Calu3 (cell line): ENCODE measurements around the gene SNU13. TPM values are rescaled to one million over a fixed set of nuclear protein-coding genes. Genes with fewer than 3 reads are reported as not detected.

Experiments
- BruUV-seq: library from RNA; stranded (reverse); fragments of 400-500 nt; replicated peaks from 2 replicates; lab custom pipeline; 2021; lab: Mats Ljungman, UMichigan
- CTCF ChIA-PET: fragments of 300-600 bp; sonication (Branson Sonifier 250); formaldehyde crosslinking; loops from one replicate; lab custom pipeline; 2022; ENCODE audit warnings: antibody characterized with exemption; lab: Charles Lee
- DNase-seq: peaks from one replicate; pipeline ENCODE4 v3.0.0; 2022
- H3K27ac Mint-ChIP-seq: one replicate; pipeline ENCODE4 v1.8.0; 2022; ENCODE audit warnings: mixed read lengths; ENCODE audit not compliant: unreplicated experiment
- H3K27me3 Mint-ChIP-seq: one replicate; pipeline ENCODE4 v1.8.0; 2022; ENCODE audit warnings: mixed read lengths; ENCODE audit not compliant: unreplicated experiment
- H3K36me3 Mint-ChIP-seq: one replicate; pipeline ENCODE4 v1.8.0; 2022; ENCODE audit warnings: mild to moderate bottlenecking, moderate library complexity, mixed read lengths; ENCODE audit not compliant: insufficient read depth, unreplicated experiment
- H3K4me1 Mint-ChIP-seq: one replicate; pipeline ENCODE4 v1.8.0; 2022; ENCODE audit warnings: mild to moderate bottlenecking, low read depth, mixed read lengths; ENCODE audit not compliant: unreplicated experiment
- H3K4me3 Mint-ChIP-seq: one replicate; pipeline ENCODE4 v1.8.0; 2022; ENCODE audit warnings: mild to moderate bottlenecking, low read depth, moderate library complexity, mixed read lengths; ENCODE audit not compliant: unreplicated experiment
- H3K9me3 Mint-ChIP-seq: one replicate; pipeline ENCODE4 v1.8.0; 2022; ENCODE audit warnings: low read depth, mixed read lengths; ENCODE audit not compliant: unreplicated experiment
- CTCF ChIP-seq: fragments of 200-600 bp; IDR thresholded peaks from one replicate; pipeline ENCODE4 v1.8.0; 2022; ENCODE audit warnings: antibody characterized with exemption; ENCODE audit not compliant: unreplicated experiment
- intact Hi-C: fragments of 100-400 bp; cut with micrococcal nuclease; formaldehyde crosslinking; loops from one replicate; pipeline ENCODE4 v1.10.0; 2022; ENCODE audit not compliant: unreplicated experiment
- total RNA-seq: library from RNA; stranded (reverse); gene quantifications from 2 replicates; pipeline ENCODE4 v1.2.3, GENCODE V29; 2022

SNU13 gene
- total RNA-seq, 1 experiment from 2014 or later: 213 TPM

DNA sequence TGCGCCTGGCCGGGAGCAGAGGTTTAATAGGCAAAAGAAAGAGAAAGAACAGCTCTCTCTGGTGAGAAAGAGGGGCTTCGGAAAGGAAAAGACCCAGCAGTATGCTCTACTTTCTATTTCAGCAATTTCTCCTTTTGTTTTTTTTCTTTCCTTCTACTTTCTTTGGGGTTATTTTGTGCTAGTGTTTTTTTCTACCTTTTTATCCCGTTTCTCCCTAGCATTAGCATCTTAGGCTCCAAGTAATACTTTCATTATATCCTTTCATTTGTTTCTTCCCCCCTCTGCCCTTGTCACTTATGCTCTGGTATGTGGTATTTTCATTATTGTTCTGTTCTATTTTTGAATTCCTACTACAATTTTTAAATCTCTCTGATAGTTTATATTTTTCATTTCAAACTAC lies 4.5 kb downstream of the SNU13 start:
- TF ChIP-seq CTCF: no peak
- Mint-ChIP-seq H3K27ac (peak overlapping the region; percentile 11), H3K9me3 (no peaks in the 10 kb centered on the region), H3K36me3 (peaks cover 61% of the 10 kb centered on the region), H3K4me3 (no peak overlapping the region), H3K4me1 (peaks cover 7% of the 10 kb centered on the region), H3K27me3 (no peaks in the 10 kb centered on the region)
- DNase-seq: no peak
- CTCF ChIA-PET: no interaction called here
- intact Hi-C loops: no loop called here
- no TSS peak for BruUV-seq

- Mint-ChIP-seq H3K9me3 (no peaks in the 10 kb centered on the region), H3K27me3 (no peaks in the 10 kb centered on the region), H3K27ac (no peak overlapping the region), H3K4me3 (no peak overlapping the region), H3K4me1 (peaks cover 7% of the 10 kb centered on the region), H3K36me3 (peaks cover 61% of the 10 kb centered on the region)
- DNase-seq: no peak
- CTCF ChIA-PET: interaction anchor here (0.7 kb wide), 1 partner anchor 115 kb away, joined by 3 read pairs; no protein-coding TSS in a partner anchor
- no TSS peak for BruUV-seq
- intact Hi-C loops: no loop called here
- no peak for TF ChIP-seq CTCF
These were observed 5.1 kb downstream of the SNU13 start for GRCh38 chr22:41683616-41684015.

DNA sequence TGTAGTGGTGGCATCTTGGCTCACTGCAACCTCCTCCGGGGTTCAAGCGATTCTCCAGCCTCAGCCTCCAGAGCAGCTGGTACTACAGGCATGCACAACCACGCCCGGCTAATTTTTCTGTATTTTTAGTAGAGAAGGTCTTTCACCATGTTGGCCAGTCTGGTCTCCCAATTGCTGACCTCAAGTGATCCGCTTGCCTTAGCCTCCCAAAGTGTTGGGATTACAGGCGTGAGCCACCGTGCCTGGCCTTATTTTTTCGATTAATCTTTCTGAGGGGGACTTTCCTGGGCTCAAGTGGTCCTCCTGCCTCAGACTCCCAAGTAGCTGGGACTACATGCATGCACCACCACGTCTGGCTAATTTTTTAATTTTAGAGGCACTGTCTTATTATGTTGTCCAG lies 5.6 kb downstream of the SNU13 start:
- BruUV-seq: no TSS peak
- intact Hi-C loops: no loop called here
- no peaks in the 10 kb centered on the region for H3K9me3 Mint-ChIP-seq
- TF ChIP-seq CTCF: no peak
- peak overlapping the region; percentile 99 for H3K27ac Mint-ChIP-seq
- H3K27me3 Mint-ChIP-seq: no peaks in the 10 kb centered on the region
- peaks cover 7% of the 10 kb centered on the region for H3K4me1 Mint-ChIP-seq
- H3K4me3 Mint-ChIP-seq: peak overlapping the region; percentile 94
- CTCF ChIA-PET: interaction anchor here (0.7 kb wide), 1 partner anchor 115 kb away, joined by 3 read pairs; no protein-coding TSS in a partner anchor
- H3K36me3 Mint-ChIP-seq: peaks cover 61% of the 10 kb centered on the region
- no peak for DNase-seq

DNA sequence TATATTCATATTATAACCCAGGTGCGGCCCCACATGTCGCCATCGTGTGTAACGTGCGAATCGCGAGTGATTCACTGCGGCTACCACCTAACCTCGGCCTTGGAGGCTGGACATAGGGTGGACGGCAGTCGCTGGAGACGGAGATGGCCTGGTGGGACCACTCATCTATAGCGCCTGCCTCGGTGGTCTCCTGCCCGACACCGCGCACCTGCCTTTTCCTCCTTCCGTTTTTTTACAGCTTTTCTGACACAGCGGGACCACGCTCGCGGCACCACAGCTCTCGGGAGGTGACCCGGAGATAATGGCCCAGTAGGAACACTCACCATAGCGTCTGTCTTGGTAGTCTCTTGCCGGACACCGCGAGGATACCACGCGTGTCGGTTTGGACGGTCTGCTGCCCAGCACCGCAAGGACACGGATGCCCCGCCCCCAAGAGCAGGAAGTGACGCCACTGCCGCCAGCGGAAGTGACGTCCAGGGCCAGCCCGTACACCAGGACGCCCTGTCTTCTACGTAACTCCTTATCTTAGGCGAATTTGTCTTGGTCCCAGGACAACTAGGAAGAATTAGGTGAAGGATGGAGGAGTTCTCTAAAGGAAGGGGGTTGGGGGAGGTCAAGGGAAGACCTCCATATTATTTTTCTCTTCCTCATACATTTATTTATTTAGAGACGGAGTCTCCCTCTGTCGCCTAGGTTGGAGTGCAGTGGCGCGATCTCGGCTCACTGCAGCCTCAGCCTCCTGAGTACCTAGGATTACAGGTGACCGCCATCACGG lies 6.4 kb downstream of the SNU13 start:
- CTCF ChIA-PET: no interaction called here
- H3K27me3 Mint-ChIP-seq: no peaks in the 10 kb centered on the region
- H3K4me1 Mint-ChIP-seq: peaks cover 7% of the 10 kb centered on the region
- H3K27ac Mint-ChIP-seq: peak overlapping the region; percentile 99
- peaks cover 59% of the 10 kb centered on the region for H3K36me3 Mint-ChIP-seq
- intact Hi-C loops: no loop called here
- H3K4me3 Mint-ChIP-seq: peak overlapping the region; percentile 94
- no peak for TF ChIP-seq CTCF
- BruUV-seq: no TSS peak
- DNase-seq: peak; percentile 93
- no peaks in the 10 kb centered on the region for H3K9me3 Mint-ChIP-seq
